T-cell (primary cell): ENCODE data around the gene PIGR. TPM values are rescaled to one million over a fixed set of nuclear protein-coding genes. Genes with fewer than 3 reads are reported as not detected.

ENCODE experiments used
- ATAC-seq, 4 experiments: fragments of 200-7000 bp in 3 of 4; fragments of 150-1000 bp in 1 of 4; cut with Tn5 transposase; replicated peaks in 1 of 4; 1 replicate in 3 of 4; 2 replicates in 1 of 4; pipeline ENCODE4 v1.10.0; 2021; ENCODE audit warnings: moderate library complexity in 3 of 4, mild to moderate bottlenecking in 2 of 4, moderate number of reproducible peaks in 1 of 4
- CTCF ChIA-PET, 2 donors: fragments of 300-600 bp; sonication (Branson Sonifier 250); formaldehyde crosslinking; loops; one replicate each; lab custom pipeline; 2022; ENCODE audit warnings: antibody characterized with exemption in 2 of 2; lab: Charles Lee
- POLR2A ChIA-PET, 2 donors: fragments of 300-600 bp; sonication (Branson Sonifier 250); formaldehyde crosslinking; loops; one replicate each; lab custom pipeline; 2022; ENCODE audit warnings: antibody characterized with exemption in 2 of 2; lab: Charles Lee
- DNase-seq, 35 experiments: peaks; one replicate each; pipeline versions ENCODE4 v3.0.0 to v3.0.0-alpha.2; 2013 to 2023
- H3K27ac ChIP-seq: one replicate; pipeline ENCODE4 v1.5.1; 2013; ENCODE audit warnings: low read length
- H3K27me3 ChIP-seq, 2 experiments: replicated peaks in 1 of 2; 1 replicate in 1 of 2; 2 replicates in 1 of 2; pipeline versions ENCODE4 v1.6.1 to v1.7.0; 2013; ENCODE audit warnings: low read length in 1 of 2, mixed read lengths in 1 of 2; ENCODE audit not compliant: control insufficient read depth in 2 of 2, insufficient read depth in 2 of 2; ENCODE audit errors: extremely low read depth in 1 of 2
- H3K36me3 ChIP-seq, 2 donors: 1 replicate in 1 of 2; 2 replicates in 1 of 2; pipeline versions ENCODE4 v1.6.1 to v1.7.0; 2013; ENCODE audit warnings: low read length in 1 of 2; ENCODE audit not compliant: control insufficient read depth in 2 of 2, insufficient read depth in 1 of 2; ENCODE audit errors: extremely low read depth in 1 of 2
- H3K4me1 ChIP-seq, 2 experiments: 1 replicate in 1 of 2; 2 replicates in 1 of 2; pipeline versions ENCODE4 v1.6.1 to v1.7.0; 2013; ENCODE audit warnings: low read length in 2 of 2, mixed read lengths in 1 of 2; ENCODE audit not compliant: insufficient read depth in 2 of 2, control insufficient read depth in 1 of 2; ENCODE audit errors: extremely low read depth in 1 of 2
- H3K4me3 ChIP-seq, 2 donors: 1 replicate in 1 of 2; 2 replicates in 1 of 2; pipeline versions ENCODE4 v1.5.1 to v1.7.0; 2013; ENCODE audit warnings: mild to moderate bottlenecking in 2 of 2, low read length in 1 of 2, moderate library complexity in 1 of 2; ENCODE audit not compliant: control insufficient read depth in 1 of 2; ENCODE audit errors: extremely low read depth in 1 of 2
- H3K9me3 ChIP-seq: 2 replicates; pipeline ENCODE4 v1.7.0; 2013
- H3K27ac Mint-ChIP-seq, 2 donors: one replicate each; pipeline ENCODE4 v1.8.0; 2020 to 2021; ENCODE audit warnings: mild to moderate bottlenecking in 2 of 2, mixed read lengths in 2 of 2
- H3K27me3 Mint-ChIP-seq, 2 donors: one replicate each; pipeline ENCODE4 v1.8.0; 2021 to 2022; ENCODE audit warnings: mixed read lengths in 2 of 2
- H3K36me3 Mint-ChIP-seq: one replicate; pipeline ENCODE4 v1.8.0; 2021; ENCODE audit warnings: mixed read lengths
- H3K4me1 Mint-ChIP-seq, 3 donors: one replicate each; pipeline ENCODE4 v1.8.0; 2020 to 2022; ENCODE audit warnings: mixed read lengths in 3 of 3, mild to moderate bottlenecking in 1 of 3
- H3K4me3 Mint-ChIP-seq, 3 donors: one replicate each; pipeline ENCODE4 v1.8.0; 2020 to 2022; ENCODE audit warnings: mild to moderate bottlenecking in 3 of 3, mixed read lengths in 3 of 3, moderate library complexity in 3 of 3
- H3K9me3 Mint-ChIP-seq, 3 donors: one replicate each; pipeline ENCODE4 v1.8.0; 2020 to 2022; ENCODE audit warnings: mixed read lengths in 3 of 3
- WGBS: methylation state at CpG from one replicate; pipeline ENCODE4 v1.1.5; 2013; ENCODE audit warnings: missing lambda C conversion rate; ENCODE audit not compliant: insufficient coverage; 5-methylcytosine and 5-hydroxymethylcytosine counted together
- total RNA-seq, 35 experiments: library from RNA in 6 of 35; stranded (reverse) in 6 of 35; fragments of 120-200 nt in 1 of 35; gene quantifications; one replicate each; pipeline versions ENCODE4 v1.2.1 to v1.2.4 and lab custom pipeline; 2013 to 2026

The PIGR gene
- total RNA-seq, 5 donors from 2014 or later (not counting 1 experiment from before 2014, with no cell fraction given): 2.7 to 6.7 (median 3.2) TPM; not detected in 2

DNA sequence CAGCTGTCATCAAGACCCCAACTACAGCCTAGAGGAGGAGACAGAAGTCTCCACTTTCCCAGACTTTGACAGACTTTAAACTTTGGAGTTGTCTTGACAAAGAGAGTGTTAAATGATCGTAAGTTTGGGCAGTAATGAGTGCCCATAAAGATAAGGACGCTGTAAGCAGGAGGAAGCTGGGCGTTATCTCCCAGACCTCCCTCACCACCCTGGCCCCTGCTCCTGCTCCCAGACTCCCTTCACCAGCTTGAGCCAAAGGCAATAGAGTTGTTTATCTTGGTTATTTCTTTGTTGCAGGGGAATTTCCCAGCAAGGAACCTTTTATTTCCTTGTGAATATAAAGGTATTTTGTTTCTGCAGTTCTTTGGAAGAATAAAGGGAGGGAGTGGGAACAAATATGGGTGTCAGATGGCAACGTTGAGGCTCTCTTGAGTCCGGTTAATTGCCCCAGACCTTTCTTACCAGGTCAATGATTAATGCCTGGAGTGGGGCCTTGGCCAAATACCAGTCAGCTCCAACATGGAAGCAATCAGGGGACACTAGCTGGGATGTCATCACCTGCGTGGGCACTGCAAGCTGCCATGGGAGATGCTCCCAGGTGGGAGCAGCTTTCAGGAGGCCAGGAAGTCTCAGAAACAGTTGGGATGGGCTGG lies 4.4 kb downstream of the PIGR start:
- Histone ChIP-seq H3K4me1 (peaks cover 0 to 13% of the 10 kb centered on the region in 2 experiments), H3K36me3 (no peaks in the 10 kb centered on the region), H3K27ac (no peak overlapping the region), H3K27me3 (peaks cover 0 to 14% of the 10 kb centered on the region in 2 experiments), H3K9me3 (no peaks in the 10 kb centered on the region), H3K4me3 (no peak overlapping the region)
- 83% methylated on average over 3 of the region's 6 CpGs for WGBS
- H3K36me3 Mint-ChIP-seq: no peaks in the 10 kb centered on the region
- no peaks in the 10 kb centered on the region for H3K9me3 Mint-ChIP-seq
- peaks cover 0 to 6% (median 0%) of the 10 kb centered on the region in 3 donors for H3K4me1 Mint-ChIP-seq
- no peak overlapping the region for H3K4me3 Mint-ChIP-seq
- CTCF ChIA-PET: interaction anchor here in 1 of 2 donors (1.6 kb wide), 1 partner anchor 8 kb away, joined by 5 read pairs; no protein-coding TSS in a partner anchor
- H3K27me3 Mint-ChIP-seq: peaks cover 4 to 15% of the 10 kb centered on the region in 2 donors
- DNase-seq: no peak
- H3K27ac Mint-ChIP-seq: no peak overlapping the region
- ATAC-seq: no peak
- POLR2A ChIA-PET: interaction anchor here in 1 of 2 donors (0.6 kb wide), 1 partner anchor 31 kb away, joined by 3 read pairs; no protein-coding TSS in a partner anchor

DNA sequence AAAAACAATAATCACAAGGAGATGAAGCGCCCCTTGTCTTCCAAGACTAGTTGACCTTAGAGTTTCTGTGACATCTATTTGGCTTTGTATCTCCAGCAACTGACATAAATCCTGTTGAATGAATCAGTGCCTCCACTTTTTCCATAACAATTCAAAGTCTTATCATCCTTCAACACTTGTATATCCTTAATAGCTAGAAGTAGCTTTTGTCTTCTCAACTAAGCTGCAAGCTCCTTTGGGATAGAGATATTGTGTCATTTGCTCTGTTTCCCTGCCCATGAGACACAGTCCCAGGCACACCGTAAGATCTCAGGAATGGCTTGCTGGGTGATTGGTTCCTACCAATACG lies 5.7 kb downstream of the PIGR start:
- ChIA-PET CTCF (interaction anchor here in 1 of 2 donors (0.6 kb wide), 1 partner anchor 321 kb away, joined by 4 read pairs; no protein-coding TSS in a partner anchor), POLR2A (no interaction called here)
- no peaks in the 10 kb centered on the region for H3K36me3 Mint-ChIP-seq
- peaks cover 0 to 13% of the 10 kb centered on the region in 2 experiments for H3K4me1 ChIP-seq
- no peaks in the 10 kb centered on the region for H3K9me3 ChIP-seq
- peaks cover 4 to 7% of the 10 kb centered on the region in 2 donors for H3K27me3 Mint-ChIP-seq
- H3K27me3 ChIP-seq: peaks cover 0 to 11% of the 10 kb centered on the region in 2 experiments
- no peaks in the 10 kb centered on the region for H3K9me3 Mint-ChIP-seq
- H3K4me3 ChIP-seq: no peak overlapping the region
- no peaks in the 10 kb centered on the region for H3K36me3 ChIP-seq
- DNase-seq: no peak
- H3K27ac Mint-ChIP-seq: no peak overlapping the region
- no peak for ATAC-seq
- peaks cover 0 to 6% (median 0%) of the 10 kb centered on the region in 3 donors for H3K4me1 Mint-ChIP-seq
- H3K4me3 Mint-ChIP-seq: no peak overlapping the region
- 85% methylated on average over 2 of the region's 3 CpGs for WGBS
- H3K27ac ChIP-seq: no peak overlapping the region

DNA sequence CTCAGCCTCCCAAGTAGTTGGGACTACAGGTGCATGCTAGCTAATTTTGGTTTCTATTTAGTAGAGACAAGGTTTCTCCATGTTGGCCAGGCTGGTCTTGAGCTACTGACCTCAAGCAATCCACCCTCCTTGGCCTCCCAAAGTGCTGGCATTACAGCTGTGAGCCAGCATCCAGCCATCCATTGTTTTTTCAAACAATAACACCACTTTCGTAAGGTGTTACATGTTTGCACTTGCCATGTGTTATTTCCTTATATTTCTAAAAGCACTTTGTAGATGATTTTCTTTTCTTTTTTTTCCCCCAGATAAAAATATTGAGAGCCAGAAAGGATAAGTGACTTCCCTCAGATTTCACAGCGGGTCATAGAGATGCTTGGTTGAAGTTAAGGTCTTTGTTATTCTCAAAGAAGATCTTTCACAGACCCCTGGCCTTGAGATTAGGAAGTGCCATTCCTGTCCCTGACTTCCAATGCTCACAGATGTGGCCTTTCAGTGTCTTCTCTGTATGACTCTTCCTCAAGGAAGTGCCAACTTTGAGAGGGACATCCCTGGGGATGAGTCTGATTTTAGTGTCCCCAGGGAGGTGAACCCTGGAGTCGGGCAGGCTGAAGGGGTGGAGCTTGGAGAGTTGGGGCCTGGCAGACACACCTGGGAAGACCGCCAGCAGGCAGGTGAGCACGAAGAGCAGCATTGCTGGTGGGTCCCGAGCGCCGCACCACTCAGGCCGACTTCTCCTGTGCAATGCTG lies 6.3 kb downstream of the PIGR start:
- H3K9me3 Mint-ChIP-seq: no peaks in the 10 kb centered on the region
- Histone ChIP-seq H3K27me3 (peaks cover 0 to 11% of the 10 kb centered on the region in 2 experiments), H3K4me1 (peaks cover 0 to 10% of the 10 kb centered on the region in 2 experiments), H3K4me3 (no peak overlapping the region), H3K27ac (no peak overlapping the region), H3K36me3 (no peaks in the 10 kb centered on the region), H3K9me3 (no peaks in the 10 kb centered on the region)
- POLR2A ChIA-PET: no interaction called here
- DNase-seq: no peak
- peaks cover 2 to 4% of the 10 kb centered on the region in 2 donors for H3K27me3 Mint-ChIP-seq
- CTCF ChIA-PET: interaction anchor here in 1 of 2 donors (0.6 kb wide), 1 partner anchor 320 kb away, joined by 4 read pairs; no protein-coding TSS in a partner anchor
- no peak for ATAC-seq
- H3K36me3 Mint-ChIP-seq: no peaks in the 10 kb centered on the region
- peaks cover 0 to 8% (median 0%) of the 10 kb centered on the region in 3 donors for H3K4me1 Mint-ChIP-seq
- no peak overlapping the region for H3K4me3 Mint-ChIP-seq
- H3K27ac Mint-ChIP-seq: no peak overlapping the region
- 92% methylated on average over 7 of the region's 9 CpGs for WGBS

DNA sequence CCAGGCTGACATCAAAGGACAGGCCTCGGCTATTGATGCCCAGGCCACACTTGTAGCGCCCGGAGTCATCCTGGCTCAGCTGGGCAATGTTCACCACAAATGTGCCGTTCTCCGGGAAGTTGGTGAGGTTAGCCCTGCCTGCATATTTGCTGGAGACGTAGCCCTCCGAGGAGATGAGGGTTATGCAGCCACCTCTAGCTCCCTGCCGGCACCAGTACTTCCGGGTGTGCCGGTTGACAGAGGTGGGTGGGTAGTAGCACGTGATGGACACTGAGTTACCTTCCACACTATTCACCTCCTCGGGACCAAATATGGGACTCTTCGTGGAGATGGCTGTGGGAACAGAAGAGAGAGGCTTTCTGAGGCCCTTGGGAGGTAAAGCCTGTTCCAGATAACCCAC lies 7.1 kb downstream of the PIGR start:
- Mint-ChIP-seq H3K9me3 (no peaks in the 10 kb centered on the region), H3K27ac (no peak overlapping the region), H3K27me3 (peaks cover 0 to 4% of the 10 kb centered on the region in 2 donors), H3K4me3 (no peak overlapping the region), H3K36me3 (no peaks in the 10 kb centered on the region), H3K4me1 (peaks cover 0 to 2% (median 0%) of the 10 kb centered on the region in 3 donors)
- 91% methylated on average over 5 of the region's 13 CpGs for WGBS
- no peak for ATAC-seq
- Histone ChIP-seq H3K27me3 (peaks cover 0 to 11% of the 10 kb centered on the region in 2 experiments), H3K4me3 (no peak overlapping the region), H3K27ac (no peak overlapping the region), H3K36me3 (no peaks in the 10 kb centered on the region), H3K4me1 (peaks cover 0 to 2% of the 10 kb centered on the region in 2 experiments), H3K9me3 (no peaks in the 10 kb centered on the region)
- no peak for DNase-seq
- ChIA-PET CTCF (no interaction called here), POLR2A (no interaction called here)

DNA sequence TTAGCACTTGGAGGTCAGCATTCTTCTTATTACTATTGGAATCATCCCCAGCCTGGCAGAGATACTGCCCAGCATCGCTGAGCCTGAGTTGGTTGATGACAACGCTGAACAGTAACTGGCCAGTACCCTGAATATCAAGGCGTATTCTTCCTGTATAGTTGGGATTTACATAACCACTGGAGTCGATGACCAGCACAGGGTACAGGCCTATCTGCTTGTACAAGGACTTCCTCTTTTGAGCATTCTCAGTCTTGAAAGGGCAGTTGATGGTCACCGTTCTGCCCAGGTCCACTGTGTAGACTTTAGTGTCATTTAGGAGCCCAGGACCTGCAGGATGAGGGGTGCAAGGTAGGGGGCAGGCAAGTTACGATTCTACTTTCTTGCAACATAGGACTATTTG lies 8.8 kb downstream of the PIGR start:
- ATAC-seq (no peak), DNase-seq (no peak)
- Mint-ChIP-seq H3K27me3 (no peaks in the 10 kb centered on the region), H3K4me1 (peaks cover 12 to 13% (median 12%) of the 10 kb centered on the region in 3 donors), H3K36me3 (no peaks in the 10 kb centered on the region), H3K9me3 (no peaks in the 10 kb centered on the region), H3K27ac (no peak overlapping the region), H3K4me3 (no peak overlapping the region)
- Histone ChIP-seq H3K27ac (no peak overlapping the region), H3K4me3 (no peak overlapping the region), H3K36me3 (no peaks in the 10 kb centered on the region), H3K27me3 (peaks cover 0 to 6% of the 10 kb centered on the region in 2 experiments), H3K9me3 (no peaks in the 10 kb centered on the region), H3K4me1 (peaks cover 2 to 12% of the 10 kb centered on the region in 2 experiments)
- POLR2A ChIA-PET: no interaction called here
- CTCF ChIA-PET: interaction anchor here in 1 of 2 donors (2.3 kb wide), 1 partner anchor 21 kb away, joined by 8 read pairs; no protein-coding TSS in a partner anchor
- WGBS: 96% methylated on average over 5 of the region's 6 CpGs

DNA sequence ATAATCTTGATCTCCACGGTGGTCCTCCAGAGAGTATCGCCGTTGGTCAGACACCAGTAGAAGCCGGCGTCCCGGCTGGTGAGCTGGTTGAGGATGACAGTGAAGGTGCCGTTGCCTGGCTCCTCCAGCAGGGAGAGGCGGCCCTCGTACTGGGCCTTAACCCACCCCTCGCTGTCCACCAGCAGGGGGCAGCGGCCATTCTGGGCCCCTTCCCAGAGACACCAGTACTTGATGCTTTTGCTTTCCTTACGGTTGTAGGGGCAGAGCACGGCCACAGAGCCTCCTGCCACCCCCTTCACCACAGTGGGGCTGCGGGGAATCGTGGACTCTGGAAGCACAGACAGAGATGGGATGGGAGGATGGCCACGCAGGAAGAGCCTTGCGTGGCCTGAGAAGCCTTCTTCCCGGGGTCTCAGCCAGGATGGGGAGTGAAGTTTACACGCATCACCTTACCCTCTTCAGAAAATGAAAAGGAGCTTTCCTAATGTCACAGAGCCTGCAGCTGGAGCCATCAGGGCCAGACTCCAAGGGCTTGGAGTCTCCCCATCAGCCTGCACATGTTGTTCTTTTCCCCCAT lies 10.7 kb downstream of the PIGR start:
- DNase-seq (peak in 17 of 35 experiments; percentile 20 to 59 (median 38)), ATAC-seq (peak in 2 of 4 experiments; percentile 50 to 72)
- Mint-ChIP-seq H3K27ac (no peak overlapping the region), H3K4me3 (no peak overlapping the region), H3K4me1 (peaks cover 26 to 31% (median 29%) of the 10 kb centered on the region in 3 donors), H3K9me3 (no peaks in the 10 kb centered on the region), H3K27me3 (no peaks in the 10 kb centered on the region), H3K36me3 (no peaks in the 10 kb centered on the region)
- Histone ChIP-seq H3K9me3 (no peaks in the 10 kb centered on the region), H3K27ac (no peak overlapping the region), H3K4me3 (no peak overlapping the region), H3K4me1 (peaks cover 2 to 27% of the 10 kb centered on the region in 2 experiments), H3K27me3 (no peaks in the 10 kb centered on the region), H3K36me3 (no peaks in the 10 kb centered on the region)
- 100% methylated on average over 3 of the region's 19 CpGs for WGBS
- CTCF ChIA-PET: interaction anchor here (0.6 to 2.5 kb wide), 16 partner anchors 8 to 390 kb away, joined by 3 to 10 read pairs (median 3); partner anchors contain the start of genes FCMR (in 2 of the 2) and PFKFB2 (in 1 of the 2)
- POLR2A ChIA-PET: no interaction called here
